Ovary (tissue), 3 donors: ENCODE measurements around the gene KRT76.

Experiments used
- EP300 ChIP-seq: sonication (generic); formaldehyde crosslinking; IDR thresholded peaks from one replicate; pipeline ENCODE4 v1.6.1; 2017; ENCODE audit warnings: antibody characterized with exemption
- TF ChIP-seq, protein P1 (sequence below), 3 donors: fragments of 450-650 bp in 2 of 3; fragments of 200-600 bp in 1 of 3; IDR thresholded peaks; one replicate each; pipeline versions ENCODE4 v1.5.1 to v1.8.0; 2016 to 2022; ENCODE audit warnings: antibody characterized with exemption in 3 of 3, mild to moderate bottlenecking in 1 of 3
- donor health status: DM: no; HTN: no; CAD: no.

DNA sequence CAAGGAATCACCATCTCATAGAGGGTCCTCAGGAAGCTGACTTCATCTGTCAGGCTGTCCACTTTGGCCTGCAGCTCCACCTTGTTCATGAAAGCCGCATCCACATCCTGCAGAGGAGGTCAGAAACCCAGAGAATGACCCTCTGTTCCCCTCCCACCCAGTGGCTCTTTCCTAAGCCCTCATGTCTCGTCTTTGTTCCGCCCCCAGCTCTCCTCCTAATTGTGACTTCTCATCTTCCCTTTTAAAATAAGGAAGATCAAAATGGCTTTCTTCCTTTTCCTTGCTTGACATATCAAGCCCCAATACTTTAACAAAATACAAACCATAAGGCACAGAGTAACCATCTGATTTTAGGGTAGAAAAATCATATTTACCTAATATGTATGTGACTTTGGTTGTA lies 4.4 kb downstream of the KRT76 start:
- TF ChIP-seq, protein P1, sequence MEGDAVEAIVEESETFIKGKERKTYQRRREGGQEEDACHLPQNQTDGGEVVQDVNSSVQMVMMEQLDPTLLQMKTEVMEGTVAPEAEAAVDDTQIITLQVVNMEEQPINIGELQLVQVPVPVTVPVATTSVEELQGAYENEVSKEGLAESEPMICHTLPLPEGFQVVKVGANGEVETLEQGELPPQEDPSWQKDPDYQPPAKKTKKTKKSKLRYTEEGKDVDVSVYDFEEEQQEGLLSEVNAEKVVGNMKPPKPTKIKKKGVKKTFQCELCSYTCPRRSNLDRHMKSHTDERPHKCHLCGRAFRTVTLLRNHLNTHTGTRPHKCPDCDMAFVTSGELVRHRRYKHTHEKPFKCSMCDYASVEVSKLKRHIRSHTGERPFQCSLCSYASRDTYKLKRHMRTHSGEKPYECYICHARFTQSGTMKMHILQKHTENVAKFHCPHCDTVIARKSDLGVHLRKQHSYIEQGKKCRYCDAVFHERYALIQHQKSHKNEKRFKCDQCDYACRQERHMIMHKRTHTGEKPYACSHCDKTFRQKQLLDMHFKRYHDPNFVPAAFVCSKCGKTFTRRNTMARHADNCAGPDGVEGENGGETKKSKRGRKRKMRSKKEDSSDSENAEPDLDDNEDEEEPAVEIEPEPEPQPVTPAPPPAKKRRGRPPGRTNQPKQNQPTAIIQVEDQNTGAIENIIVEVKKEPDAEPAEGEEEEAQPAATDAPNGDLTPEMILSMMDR (IDR thresholded peaks at IDR 0.05) = no peak
- no peak for TF ChIP-seq EP300
